WTC11 (cell line): ENCODE measurements around the gene THSD4.

Source experiments
- ATF2 ChIP-seq: sonication (generic); formaldehyde crosslinking; IDR thresholded peaks from 2 replicates; pipeline ENCODE4 v1.8.1; 2022; ENCODE audit warnings: low read depth, missing genetic modification reagents, borderline replicate concordance
- ATF3 ChIP-seq: sonication (generic); formaldehyde crosslinking; conservative IDR thresholded peaks from 2 replicates; pipeline ENCODE4 v1.8.1; 2022; ENCODE audit warnings: mild to moderate bottlenecking, missing genetic modification reagents
- CREB1 ChIP-seq: sonication (generic); formaldehyde crosslinking; IDR thresholded peaks from 2 replicates; pipeline ENCODE4 v1.8.0; 2023; ENCODE audit warnings: mild to moderate bottlenecking, missing genetic modification reagents
- CTCF ChIP-seq: fragments of 200-600 bp; IDR thresholded peaks from 2 replicates; pipeline ENCODE4 v1.8.0; 2022; ENCODE audit warnings: antibody characterized with exemption
- E2F5 ChIP-seq: sonication (generic); formaldehyde crosslinking; IDR thresholded peaks from 2 replicates; pipeline ENCODE4 v1.8.1; 2022; ENCODE audit warnings: mild to moderate bottlenecking, moderate library complexity, missing genetic modification reagents
- MAX ChIP-seq: sonication (generic); formaldehyde crosslinking; IDR thresholded peaks from 2 replicates; pipeline ENCODE4 v1.8.0; 2022; ENCODE audit warnings: mild to moderate bottlenecking, missing genetic modification reagents
- NFATC4 ChIP-seq: fragments of 250-450 bp; sonication (Bioruptor Pico); IDR thresholded peaks from 2 replicates; pipeline ENCODE4 v1.9.0; 2021; ENCODE audit warnings: mild to moderate bottlenecking
- NFYB ChIP-seq: sonication (generic); formaldehyde crosslinking; conservative IDR thresholded peaks from 2 replicates; pipeline ENCODE4 v1.8.0; 2022; ENCODE audit warnings: low read depth, missing genetic modification reagents
- PREB ChIP-seq: sonication (generic); formaldehyde crosslinking; IDR thresholded peaks from 2 replicates; pipeline ENCODE4 v1.8.1; 2022; ENCODE audit warnings: mild to moderate bottlenecking, missing genetic modification reagents, moderate library complexity, borderline replicate concordance
- RELA ChIP-seq: sonication (generic); formaldehyde crosslinking; IDR thresholded peaks from 2 replicates; pipeline ENCODE4 v1.8.1; 2022; ENCODE audit warnings: missing genetic modification reagents, mild to moderate bottlenecking, borderline replicate concordance
- TCF7 ChIP-seq: sonication (generic); formaldehyde crosslinking; IDR thresholded peaks from 2 replicates; pipeline ENCODE4 v1.8.0; 2022; ENCODE audit warnings: mild to moderate bottlenecking, low read depth, missing genetic modification reagents, moderate library complexity
- USF2 ChIP-seq: sonication (generic); formaldehyde crosslinking; IDR thresholded peaks from 2 replicates; pipeline ENCODE4 v1.8.1; 2023; ENCODE audit warnings: mild to moderate bottlenecking, missing genetic modification reagents, moderate library complexity

GRCh38 chr15:71272932-71273331 lies 157.7 kb downstream of the THSD4 start:
- TF ChIP-seq NFYB (no peak), CTCF (no peak), CREB1 (CRISPR knock-in tag) (no peak), RELA (no peak), E2F5 (CRISPR knock-in tag) (no peak), USF2 (CRISPR knock-in tag) (no peak), PREB (CRISPR knock-in tag) (no peak), ATF3 (CRISPR knock-in tag) (no peak), ATF2 (CRISPR knock-in tag) (no peak), NFATC4 (no peak), TCF7 (no peak), MAX (no peak)
